Gastrocnemius medialis (tissue), 4 donors: ENCODE results near the gene APBA2. TPM values are rescaled to one million over a fixed set of nuclear protein-coding genes. Genes with fewer than 3 reads are reported as not detected.

Experiments used
- ATAC-seq, 2 donors: fragments of 150-250 bp; one replicate each; pipeline ENCODE4 v1.9.1; 2016
- DNase-seq, 2 donors: peaks; one replicate each; pipeline ENCODE4 v3.0.0-alpha.2; 2019
- H3K27ac ChIP-seq, 4 donors: fragments of 200-600 bp; sonication (generic); 1 replicate in 1 of 4; 2 replicates in 3 of 4; pipeline ENCODE4 v1.5.1; 2016 to 2018; ENCODE audit warnings: mild to moderate bottlenecking in 2 of 4, moderate library complexity in 1 of 4
- H3K27me3 ChIP-seq, 3 donors: fragments of 200-600 bp; sonication (generic) in 2 of 3; 1 replicate in 1 of 3; 2 replicates in 2 of 3; pipeline versions ENCODE4 v1.5.1 to v1.6.0; 2016 to 2019; ENCODE audit warnings: mild to moderate bottlenecking in 1 of 3, moderate library complexity in 1 of 3
- H3K36me3 ChIP-seq, 2 donors: fragments of 200-600 bp; sonication (generic) in 1 of 2; one replicate each; pipeline ENCODE4 v1.5.1; 2017 to 2018
- H3K4me1 ChIP-seq, 2 donors: fragments of 200-600 bp; sonication (generic) in 1 of 2; one replicate each; pipeline ENCODE4 v1.5.1; 2016 to 2017; ENCODE audit warnings: mild to moderate bottlenecking in 2 of 2
- H3K4me3 ChIP-seq, 4 donors: fragments of 200-600 bp; sonication (generic) in 3 of 4; 1 replicate in 1 of 4; 2 replicates in 3 of 4; pipeline ENCODE4 v1.5.1; 2016 to 2019; ENCODE audit warnings: mild to moderate bottlenecking in 2 of 4
- H3K9me3 ChIP-seq, 3 donors: fragments of 200-600 bp; sonication (generic) in 2 of 3; 1 replicate in 1 of 3; 2 replicates in 2 of 3; pipeline ENCODE4 v1.5.1; 2016 to 2019
- POLR2A ChIP-seq, 2 donors: fragments of 450-650 bp; IDR thresholded peaks; one replicate each; pipeline ENCODE4 v1.6.1; 2017; ENCODE audit warnings: antibody characterized with exemption in 2 of 2, mild to moderate bottlenecking in 2 of 2, moderate library complexity in 2 of 2
- in situ Hi-C, 4 donors: fragments of 200-750 bp; cut with MboI; loops; one replicate each; pipeline versions ENCODE4 v1.15.0 to v1.8.0; 2017; ENCODE audit warnings: low sequenced_read_pairs in 4 of 4
- intact Hi-C: fragments of 100-400 bp; cut with DNase I; formaldehyde crosslinking; loops from one replicate; pipeline ENCODE4 v1.15.1; 2023; ENCODE audit warnings: low total_unique reads
- total RNA-seq, 4 donors: library from RNA; depleted of rRNA; stranded (reverse); fragments of >200 nt; gene quantifications; one replicate each; pipeline versions ENCODE4 v1.1.0 to v1.2.3, GENCODE V29; 2016
- TF ChIP-seq, protein P1 (sequence below), 5 experiments: fragments of 450-650 bp in 3 of 5; fragments of 200-600 bp in 2 of 5; sonication (generic) in 2 of 5; IDR thresholded peaks in 4 of 5; conservative IDR thresholded peaks in 1 of 5; 1 replicate in 4 of 5; 2 replicates in 1 of 5; pipeline ENCODE4 v1.5.1; 2016 to 2019; ENCODE audit warnings: antibody characterized with exemption in 5 of 5, mild to moderate bottlenecking in 3 of 5, moderate library complexity in 3 of 5

Gene APBA2
- total RNA-seq, 4 donors from 2014 or later = 0.19 to 0.31 TPM; not detected in 2

DNA sequence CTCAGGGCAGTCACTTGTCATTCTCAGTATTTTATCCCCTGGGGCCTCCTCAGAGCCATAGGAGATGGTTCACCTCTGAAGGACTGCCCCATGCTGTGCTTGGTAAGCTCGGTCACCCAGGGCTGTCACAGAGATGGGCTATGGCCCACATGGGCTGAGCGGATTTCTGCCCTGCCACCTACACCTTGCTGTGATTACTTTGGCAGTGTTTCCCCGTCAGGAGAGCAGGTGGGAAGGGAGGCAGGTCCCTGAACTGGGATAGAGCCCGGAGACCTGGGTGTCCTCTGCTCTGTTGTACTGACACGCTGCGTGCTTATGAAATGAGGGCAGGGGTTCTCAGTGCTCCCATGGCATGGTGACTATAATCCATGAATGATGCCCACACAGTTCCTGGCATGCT, 48.9 kb downstream of the APBA2 start:
- Histone ChIP-seq H3K27me3 (no peaks in the 10 kb centered on the region), H3K9me3 (no peaks in the 10 kb centered on the region), H3K4me3 (no peak overlapping the region), H3K27ac (no peak overlapping the region), H3K4me1 (no peaks in the 10 kb centered on the region), H3K36me3 (no peaks in the 10 kb centered on the region)
- TF ChIP-seq, protein P1, sequence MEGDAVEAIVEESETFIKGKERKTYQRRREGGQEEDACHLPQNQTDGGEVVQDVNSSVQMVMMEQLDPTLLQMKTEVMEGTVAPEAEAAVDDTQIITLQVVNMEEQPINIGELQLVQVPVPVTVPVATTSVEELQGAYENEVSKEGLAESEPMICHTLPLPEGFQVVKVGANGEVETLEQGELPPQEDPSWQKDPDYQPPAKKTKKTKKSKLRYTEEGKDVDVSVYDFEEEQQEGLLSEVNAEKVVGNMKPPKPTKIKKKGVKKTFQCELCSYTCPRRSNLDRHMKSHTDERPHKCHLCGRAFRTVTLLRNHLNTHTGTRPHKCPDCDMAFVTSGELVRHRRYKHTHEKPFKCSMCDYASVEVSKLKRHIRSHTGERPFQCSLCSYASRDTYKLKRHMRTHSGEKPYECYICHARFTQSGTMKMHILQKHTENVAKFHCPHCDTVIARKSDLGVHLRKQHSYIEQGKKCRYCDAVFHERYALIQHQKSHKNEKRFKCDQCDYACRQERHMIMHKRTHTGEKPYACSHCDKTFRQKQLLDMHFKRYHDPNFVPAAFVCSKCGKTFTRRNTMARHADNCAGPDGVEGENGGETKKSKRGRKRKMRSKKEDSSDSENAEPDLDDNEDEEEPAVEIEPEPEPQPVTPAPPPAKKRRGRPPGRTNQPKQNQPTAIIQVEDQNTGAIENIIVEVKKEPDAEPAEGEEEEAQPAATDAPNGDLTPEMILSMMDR (IDR thresholded peaks at IDR 0.05 in 4 of 5, conservative IDR thresholded peaks at IDR 0.05 in 1 of 5) = no peak
- no peak for TF ChIP-seq POLR2A (IDR thresholded peaks at IDR 0.05)
- DNase-seq (no peak), ATAC-seq (no peak)
- intact Hi-C loops (no loop called here), in situ Hi-C loops (no loop called here)

DNA sequence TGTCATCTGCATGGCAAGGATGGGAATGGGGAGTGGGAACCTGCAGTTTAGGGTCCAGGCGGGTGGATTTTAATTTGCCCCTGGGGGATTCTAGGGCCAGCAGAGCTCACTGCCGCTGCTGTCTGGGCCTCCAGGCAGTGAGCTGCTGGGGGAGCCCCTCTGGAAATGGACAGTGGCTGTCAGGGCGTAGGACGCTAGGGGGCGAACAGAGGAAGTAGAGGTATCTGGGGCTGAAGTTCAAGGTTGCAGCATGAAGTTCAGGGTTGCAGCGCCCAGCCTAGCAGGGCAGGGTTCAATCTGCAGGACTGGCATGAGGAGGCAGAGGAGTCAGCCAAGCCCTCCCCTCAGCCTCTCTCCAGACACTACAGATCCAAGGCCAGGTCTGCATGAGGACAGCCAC, 49.5 kb downstream of the APBA2 start:
- DNase-seq = no peak
- H3K4me3 ChIP-seq = no peak overlapping the region
- intact Hi-C loops (no loop called here), in situ Hi-C loops (no loop called here)
- no peaks in the 10 kb centered on the region for H3K27me3 ChIP-seq
- no peak overlapping the region for H3K27ac ChIP-seq
- H3K36me3 ChIP-seq = no peaks in the 10 kb centered on the region
- H3K9me3 ChIP-seq = no peaks in the 10 kb centered on the region
- no peak for ATAC-seq
- TF ChIP-seq POLR2A (IDR thresholded peaks at IDR 0.05) = no peak
- TF ChIP-seq, protein P1 (IDR thresholded peaks at IDR 0.05 in 4 of 5, conservative IDR thresholded peaks at IDR 0.05 in 1 of 5) = no peak
- H3K4me1 ChIP-seq = no peaks in the 10 kb centered on the region

GRCh38 chr15:28936081-28936480, 50.3 kb downstream of the APBA2 start:
- in situ Hi-C loops (no loop called here), intact Hi-C loops (no loop called here)
- no peaks in the 10 kb centered on the region for H3K27me3 ChIP-seq
- no peak for DNase-seq
- H3K36me3 ChIP-seq = no peaks in the 10 kb centered on the region
- H3K4me3 ChIP-seq = no peak overlapping the region
- H3K4me1 ChIP-seq = no peaks in the 10 kb centered on the region
- TF ChIP-seq, protein P1 (IDR thresholded peaks at IDR 0.05 in 4 of 5, conservative IDR thresholded peaks at IDR 0.05 in 1 of 5) = no peak
- TF ChIP-seq POLR2A (IDR thresholded peaks at IDR 0.05) = no peak
- ATAC-seq = no peak
- H3K27ac ChIP-seq = no peak overlapping the region
- H3K9me3 ChIP-seq = no peaks in the 10 kb centered on the region

DNA sequence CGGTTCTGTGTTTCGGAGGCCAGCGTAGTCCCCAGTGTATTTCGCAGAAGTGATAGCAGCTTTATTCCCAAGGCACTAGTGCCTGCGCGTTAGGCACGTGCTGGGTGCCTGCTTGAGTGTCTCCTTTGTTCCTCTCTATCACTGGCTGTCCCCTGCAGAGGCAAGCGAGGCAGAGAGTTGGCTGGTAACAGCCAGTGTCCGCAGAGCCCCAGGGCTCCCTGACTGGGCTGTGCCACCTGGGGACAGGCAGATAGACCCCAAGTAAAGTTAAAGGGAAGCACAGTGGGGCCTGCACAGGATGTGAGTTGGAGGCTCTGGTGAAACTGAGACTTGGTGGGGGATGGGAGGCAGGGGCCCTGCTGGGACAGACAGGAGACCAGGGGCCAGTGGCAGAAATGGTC, 50.7 kb downstream of the APBA2 start:
- H3K4me3 ChIP-seq = no peak overlapping the region
- intact Hi-C loops = no loop called here
- H3K9me3 ChIP-seq = no peaks in the 10 kb centered on the region
- H3K36me3 ChIP-seq = no peaks in the 10 kb centered on the region
- no peaks in the 10 kb centered on the region for H3K27me3 ChIP-seq
- TF ChIP-seq, protein P1 (IDR thresholded peaks at IDR 0.05 in 4 of 5, conservative IDR thresholded peaks at IDR 0.05 in 1 of 5) = no peak
- TF ChIP-seq POLR2A (IDR thresholded peaks at IDR 0.05) = no peak
- DNase-seq (no peak), ATAC-seq (no peak)
- H3K27ac ChIP-seq = no peak overlapping the region
- no peaks in the 10 kb centered on the region for H3K4me1 ChIP-seq
- in situ Hi-C loops = no loop called here

DNA sequence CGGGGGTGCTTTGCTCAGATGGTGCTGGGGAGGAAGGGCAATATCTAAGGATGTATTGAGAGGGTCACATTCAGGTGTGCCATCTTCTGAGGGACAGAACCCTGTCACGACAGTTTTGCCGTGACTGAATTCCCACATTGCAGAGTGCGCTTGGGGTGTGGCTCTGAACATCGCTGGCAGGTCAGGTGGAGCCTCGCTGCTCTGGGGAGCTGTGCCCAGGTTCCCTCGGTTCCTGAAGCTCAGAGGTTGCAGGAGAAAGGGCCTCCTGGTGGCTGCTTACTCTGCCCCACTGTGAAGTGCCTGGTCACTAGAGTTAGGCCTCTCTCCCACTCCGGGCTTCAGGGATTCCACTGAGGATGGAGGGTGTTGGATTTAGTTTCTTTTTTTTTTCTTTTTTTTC, 51.5 kb downstream of the APBA2 start:
- no peak for TF ChIP-seq POLR2A (IDR thresholded peaks at IDR 0.05)
- TF ChIP-seq, protein P1 (IDR thresholded peaks at IDR 0.05 in 4 of 5, conservative IDR thresholded peaks at IDR 0.05 in 1 of 5) = no peak

More for the DNA sequence above, 51.5 kb downstream of the APBA2 start:
- H3K4me1 ChIP-seq = no peaks in the 10 kb centered on the region
- no peaks in the 10 kb centered on the region for H3K36me3 ChIP-seq
- ATAC-seq (no peak), DNase-seq (no peak)
- in situ Hi-C loops (no loop called here), intact Hi-C loops (no loop called here)
- no peak overlapping the region for H3K4me3 ChIP-seq
- no peak overlapping the region for H3K27ac ChIP-seq
- H3K27me3 ChIP-seq = no peaks in the 10 kb centered on the region
- no peaks in the 10 kb centered on the region for H3K9me3 ChIP-seq
